Measurements from ENCODE around the gene ZDHHC1. TPM values are rescaled to one million over a fixed set of nuclear protein-coding genes. Genes with fewer than 3 reads are reported as not detected.

ZDHHC1 gene
- total RNA-seq, 1 donor, result 7.6 TPM

- DNase-seq (ENCODE audit: low read depth), result no peak
- TF ChIP-seq CTCF (IDR thresholded peaks at IDR 0.05; ENCODE audit: insufficient read depth, low read length), result no peak
These were observed 70.9 kb downstream of the ZDHHC1 start for GRCh38 chr16:67345401-67345800.

More at GRCh38 chr16:67345401-67345800, 70.9 kb downstream of the ZDHHC1 start:
- H3K4me3 ChIP-seq (ENCODE audit: low read depth, low read length), result no peak overlapping the region

Small RNAs within 50 kb of the gene (small RNA-seq; reads per million reads assigned to genes)
- not detected for gene RNU1-123P

Other genes starting within 250 kb of the ZDHHC1 start
- 10.1 and 27.1 TPM in 2 replicates for gene NOL3, start 245.9 kb downstream of the ZDHHC1 start, total RNA-seq (ENCODE audit: low replicate concordance)
- gene MATCAP1, start 232.5 kb downstream of the ZDHHC1 start, total RNA-seq (ENCODE audit: low replicate concordance), result 8.6 and 9.9 TPM in 2 replicates
- 0.98 TPM in 1 of 2 replicates, not detected in the other for gene EXOC3L1, start 226.3 kb downstream of the ZDHHC1 start, total RNA-seq (ENCODE audit: low replicate concordance)
- gene E2F4, start 224.3 kb downstream of the ZDHHC1 start, total RNA-seq (ENCODE audit: low replicate concordance), result 31.9 and 47.5 TPM in 2 replicates
- 0.09 and 0.33 TPM in 2 replicates for gene ELMO3, start 217.3 kb downstream of the ZDHHC1 start, total RNA-seq (ENCODE audit: low replicate concordance)
- 21.8 and 24.3 TPM in 2 replicates for gene TMEM208, start 189.3 kb downstream of the ZDHHC1 start, total RNA-seq (ENCODE audit: low replicate concordance)
- gene FHOD1, start 169.0 kb downstream of the ZDHHC1 start, total RNA-seq (ENCODE audit: low replicate concordance), result 14.1 and 19.7 TPM in 2 replicates
- 0.65 and 1.4 TPM in 2 replicates for gene SLC9A5, start 167.5 kb downstream of the ZDHHC1 start, total RNA-seq (ENCODE audit: low replicate concordance)
- 13.3 and 24.3 TPM in 2 replicates for gene PLEKHG4, start 136.9 kb downstream of the ZDHHC1 start, total RNA-seq (ENCODE audit: low replicate concordance)
- gene KCTD19, start 89.7 kb downstream of the ZDHHC1 start, total RNA-seq (ENCODE audit: low replicate concordance), result not detected in 2 replicates
- gene LRRC36, start 89.7 kb downstream of the ZDHHC1 start, total RNA-seq (ENCODE audit: low replicate concordance), result not detected in 2 replicates
- 0.74 and 0.99 TPM in 2 replicates for gene TPPP3, start 23.0 kb downstream of the ZDHHC1 start, total RNA-seq (ENCODE audit: low replicate concordance)
- gene HSD11B2, start 14.6 kb upstream of the ZDHHC1 start, total RNA-seq (ENCODE audit: low replicate concordance), result not detected in 2 replicates
- 47.8 and 114 TPM in 2 replicates for gene ATP6V0D1, start 64.7 kb upstream of the ZDHHC1 start, total RNA-seq (ENCODE audit: low replicate concordance)
- not detected in 2 replicates for gene AGRP, start 67.1 kb upstream of the ZDHHC1 start, total RNA-seq (ENCODE audit: low replicate concordance)
- gene RIPOR1, start 112.4 kb upstream of the ZDHHC1 start, total RNA-seq (ENCODE audit: low replicate concordance), result 29.3 and 64.7 TPM in 2 replicates
- gene CTCF, start 146.0 kb upstream of the ZDHHC1 start, total RNA-seq (ENCODE audit: low replicate concordance), result 22.1 and 34.3 TPM in 2 replicates
- gene CARMIL2, start 228.7 kb upstream of the ZDHHC1 start, total RNA-seq (ENCODE audit: low replicate concordance), result 0.09 and 0.49 TPM in 2 replicates
- gene ACD, start 243.8 kb upstream of the ZDHHC1 start, total RNA-seq (ENCODE audit: low replicate concordance), result 8.8 and 23.1 TPM in 2 replicates
- gene PARD6A, start 244.5 kb upstream of the ZDHHC1 start, total RNA-seq (ENCODE audit: low replicate concordance), result 1.4 TPM in 1 of 2 replicates, not detected in the other

Measured in fibroblast of the aortic adventitia (primary cell).